H1 (cell line): ENCODE results near the gene TSC2. TPM values are rescaled to one million over a fixed set of nuclear protein-coding genes. Genes with fewer than 3 reads are reported as not detected.
"Not testable (repeated sequence)": the region's sequence is repeated elsewhere in the genome, so short reads cannot be mapped to it uniquely, and the experiment has no call there.

Source experiments
- CTCF ChIA-PET: fragments of 300-600 bp; sonication (Branson Sonifier 250); formaldehyde crosslinking; loops from one replicate; lab custom pipeline; 2021; ENCODE audit not compliant: partially characterized antibody; lab: Charles Lee
- POLR2A ChIA-PET: fragments of 300-600 bp; sonication (Branson Sonifier 250); formaldehyde crosslinking; loops from one replicate; lab custom pipeline; 2021; ENCODE audit warnings: inconsistent platforms; ENCODE audit not compliant: partially characterized antibody; lab: Charles Lee
- DNase-seq, 2 experiments: peaks; one replicate each; pipeline versions ENCODE4 v3.0.0 to v3.0.0-alpha.2; 2010 to 2022; ENCODE audit warnings: low spot score in 2 of 2, low read depth in 1 of 2, mixed read lengths in 1 of 2
- FAIRE-seq: peaks from 2 replicates; lab custom pipeline; 2011; peaks lifted over from hg19 to GRCh38; lab: Jason Lieb, UNC
- H2AFZ ChIP-seq: 2 replicates; pipeline ENCODE4 v1.8.1; 2012; ENCODE audit warnings: low read length, inconsistent platforms
- H2AK5ac ChIP-seq: 2 replicates; pipeline ENCODE4 v1.6.1; 2013; ENCODE audit warnings: low read depth, low read length
- H2BK120ac ChIP-seq: replicated peaks from 2 replicates; pipeline ENCODE3; 2013; ENCODE audit warnings: low read depth, low read length, inconsistent platforms
- H2BK12ac ChIP-seq: 2 replicates; pipeline ENCODE4 v1.6.1; 2013; ENCODE audit warnings: low read depth, low read length
- H2BK15ac ChIP-seq: 2 replicates; pipeline ENCODE4 v1.6.1; 2013; ENCODE audit warnings: low read length
- H2BK20ac ChIP-seq: 2 replicates; pipeline ENCODE4 v1.6.1; 2013; ENCODE audit warnings: low read length
- H2BK5ac ChIP-seq: 2 replicates; pipeline ENCODE4 v1.6.1; 2013; ENCODE audit warnings: low read depth, low read length
- H3K14ac ChIP-seq: 2 replicates; pipeline ENCODE4 v1.6.1; 2013; ENCODE audit warnings: inconsistent platforms; ENCODE audit not compliant: insufficient read length
- H3K18ac ChIP-seq: 2 replicates; pipeline ENCODE4 v1.6.1; 2013; ENCODE audit warnings: low read length; ENCODE audit errors: extremely low read depth
- H3K23ac ChIP-seq: 2 replicates; pipeline ENCODE4 v1.6.1; 2013; ENCODE audit warnings: inconsistent platforms; ENCODE audit not compliant: insufficient read length
- H3K23me2 ChIP-seq: 2 replicates; pipeline ENCODE4 v1.6.1; 2013; ENCODE audit warnings: low read depth, low read length
- H3K27ac ChIP-seq: 2 replicates; pipeline ENCODE4 v1.6.1; 2011; ENCODE audit warnings: low read depth, low read length, inconsistent platforms
- H3K27me3 ChIP-seq, 4 experiments: replicated peaks in 1 of 4; 1 replicate in 1 of 4; 2 replicates in 3 of 4; pipeline versions ENCODE4 v1.6.1 to v1.8.1; 2011 to 2013; ENCODE audit warnings: low read length in 3 of 4, mild to moderate bottlenecking in 3 of 4, inconsistent platforms in 2 of 4, mixed read lengths in 2 of 4, moderate library complexity in 1 of 4; ENCODE audit not compliant: control insufficient read depth in 3 of 4, insufficient read depth in 3 of 4; ENCODE audit errors: extremely low read depth in 1 of 4
- H3K36me3 ChIP-seq, 4 experiments: 2 replicates each; pipeline versions ENCODE4 v1.6.1 to v1.8.1; 2011 to 2013; ENCODE audit warnings: mild to moderate bottlenecking in 4 of 4, low read length in 3 of 4, moderate library complexity in 2 of 4, control low read depth in 1 of 4, inconsistent platforms in 1 of 4; ENCODE audit not compliant: insufficient read depth in 4 of 4, control insufficient read depth in 2 of 4
- H3K4ac ChIP-seq: replicated peaks from 2 replicates; pipeline ENCODE3; 2013; ENCODE audit warnings: low read length, low read depth, mixed read lengths, inconsistent platforms; ENCODE audit not compliant: insufficient read length
- H3K4me1 ChIP-seq, 4 experiments: replicated peaks in 1 of 4; 1 replicate in 1 of 4; 2 replicates in 3 of 4; pipeline versions ENCODE4 v1.6.1 to v1.8.1; 2011 to 2013; ENCODE audit warnings: low read length in 3 of 4, inconsistent platforms in 2 of 4, mixed read lengths in 1 of 4; ENCODE audit not compliant: insufficient read depth in 4 of 4, control insufficient read depth in 3 of 4
- H3K4me2 ChIP-seq, 2 experiments: 2 replicates each; pipeline versions ENCODE4 v1.6.1 to v1.8.1; 2011 to 2013; ENCODE audit warnings: low read depth in 2 of 2, low read length in 2 of 2, control low read depth in 1 of 2, inconsistent platforms in 1 of 2, mild to moderate bottlenecking in 1 of 2; ENCODE audit not compliant: insufficient read depth in 1 of 2
- H3K4me3 ChIP-seq, 4 experiments: fragments of 200-600, 300-600 bp in 1 of 4; sonication (generic), shearing (Covaris generic), sonication (Bioruptor Twin) in 1 of 4; 2 replicates each; pipeline versions ENCODE4 v1.5.1 to v1.8.1; 2011 to 2016; ENCODE audit warnings: low read length in 4 of 4, low read depth in 3 of 4, control low read depth in 2 of 4, inconsistent platforms in 2 of 4, mild to moderate bottlenecking in 2 of 4, mixed read lengths in 1 of 4, moderate library complexity in 1 of 4; ENCODE audit not compliant: insufficient read depth in 2 of 4; ENCODE audit errors: extremely low read depth in 1 of 4
- H3K56ac ChIP-seq: replicated peaks from 2 replicates; pipeline ENCODE3; 2013; ENCODE audit warnings: low read depth, mild to moderate bottlenecking, mixed read lengths, low read length, inconsistent platforms; ENCODE audit not compliant: insufficient read length
- H3K79me1 ChIP-seq: 2 replicates; pipeline ENCODE4 v1.6.1; 2013; ENCODE audit warnings: low read depth, low read length, control low read depth
- H3K79me2 ChIP-seq, 2 experiments: 2 replicates each; pipeline versions ENCODE4 v1.6.1 to v1.8.1; 2012 to 2013; ENCODE audit warnings: low read length in 2 of 2, mild to moderate bottlenecking in 2 of 2, inconsistent platforms in 1 of 2; ENCODE audit not compliant: insufficient read depth in 2 of 2, control insufficient read depth in 1 of 2
- H3K9ac ChIP-seq, 4 experiments: replicated peaks in 1 of 4; 1 replicate in 1 of 4; 2 replicates in 3 of 4; pipeline versions ENCODE4 v1.6.1 to v1.8.1; 2011 to 2013; ENCODE audit warnings: low read depth in 3 of 4, low read length in 3 of 4, control low read depth in 2 of 4, mild to moderate bottlenecking in 2 of 4, moderate library complexity in 2 of 4, inconsistent platforms in 1 of 4; ENCODE audit errors: extremely low read depth in 1 of 4
- H3K9me3 ChIP-seq, 2 experiments: 2 replicates each; pipeline versions ENCODE4 v1.6.1 to v1.8.1; 2012 to 2013; ENCODE audit warnings: mild to moderate bottlenecking in 2 of 2, moderate library complexity in 2 of 2, control low read depth in 1 of 2, inconsistent platforms in 1 of 2, low read depth in 1 of 2, low read length in 1 of 2, mixed read lengths in 1 of 2; ENCODE audit not compliant: insufficient read depth in 2 of 2
- H4K20me1 ChIP-seq, 2 experiments: replicated peaks in 1 of 2; 2 replicates each; pipeline versions ENCODE3 to v1.8.1; 2011 to 2013; ENCODE audit warnings: inconsistent platforms in 2 of 2, low read length in 2 of 2, mild to moderate bottlenecking in 1 of 2; ENCODE audit not compliant: insufficient read depth in 2 of 2, control insufficient read depth in 1 of 2
- H4K5ac ChIP-seq: 2 replicates; pipeline ENCODE4 v1.6.1; 2013; ENCODE audit warnings: low read length, low read depth, mixed read lengths, inconsistent platforms; ENCODE audit not compliant: insufficient read length
- H4K8ac ChIP-seq: 2 replicates; pipeline ENCODE4 v1.8.0; 2013; ENCODE audit warnings: mild to moderate bottlenecking, moderate library complexity, low read length, inconsistent platforms; ENCODE audit not compliant: insufficient read depth; ENCODE audit errors: extremely low read depth
- H4K91ac ChIP-seq: replicated peaks from 2 replicates; pipeline ENCODE3; 2013; ENCODE audit warnings: low read length, mixed read lengths, inconsistent platforms; ENCODE audit not compliant: insufficient read length
- WGBS, 2 experiments: shearing (Covaris generic) in 1 of 2; methylation state at CpG; one replicate each; pipeline versions ENCODE4 v1.1.6 to v1.1.7; 2013 to 2015; ENCODE audit warnings: low lambda C conversion rate in 2 of 2, mixed read lengths in 2 of 2, inconsistent platforms in 1 of 2, low coverage in 1 of 2, missing lambda C conversion rate in 1 of 2; ENCODE audit not compliant: insufficient replicate concordance in 2 of 2, insufficient coverage in 1 of 2, insufficient read length in 1 of 2; ENCODE audit errors: extremely low coverage in 1 of 2, missing lambda C conversion rate in 1 of 2; 5-methylcytosine and 5-hydroxymethylcytosine counted together
- polyA plus RNA-seq, 7 experiments: library from polyadenylated mRNA; depleted of rRNA in 3 of 7; stranded (reverse) in 5 of 7; unstranded in 2 of 7; fragments of >200 nt in 5 of 7; fragments of 200-250 nt in 2 of 7; gene quantifications; 1 replicate in 5 of 7; 2 replicates in 1 of 7; 4 replicates in 1 of 7; pipeline versions ENCODE4 v1.2.1 to v1.2.3, GENCODE V29; 2011 to 2013; ENCODE audit warnings: missing spikeins in 2 of 7, mixed read lengths in 2 of 7
- total RNA-seq: library from RNA; stranded (reverse); fragmentation: NEBNext Ultra II Directional; extraction: Animal tissue kit (Norgen Biotek cat#: 25700); gene quantifications from 2 replicates; pipeline ENCODE4 v1.2.1, GENCODE V29; 2021

TSC2 gene
- total and polyA plus RNA-seq, 2 of the 8 experiments (the other 6 are each of a cell fraction or from before 2014, with no cell fraction given): 65.9 to 96.6 TPM

GRCh38 chr16:2097689-2098088 lies 49.9 kb downstream of the TSC2 start:
- H3K4ac ChIP-seq, H3K79me2 ChIP-seq, H3K14ac ChIP-seq, H4K91ac ChIP-seq, H2BK15ac ChIP-seq, H4K8ac ChIP-seq, H2AK5ac ChIP-seq, H3K79me1 ChIP-seq, H3K9me3 ChIP-seq, H2BK120ac ChIP-seq, H3K23ac ChIP-seq, H3K27me3 ChIP-seq, H3K27ac ChIP-seq, H2BK5ac ChIP-seq, H3K9ac ChIP-seq, H4K5ac ChIP-seq, H3K23me2 ChIP-seq, H2BK20ac ChIP-seq, H3K4me3 ChIP-seq, H2AFZ ChIP-seq, H3K4me1 ChIP-seq, H3K4me2 ChIP-seq, FAIRE-seq, DNase-seq, H3K56ac ChIP-seq, H2BK12ac ChIP-seq, H3K18ac ChIP-seq, POLR2A ChIA-PET: not testable (repeated sequence)
- Histone ChIP-seq H3K36me3 (peaks cover 0 to 16% (median 2%) of the 10 kb centered on the region in 4 experiments; a peak in 4 of 8 replicates), H4K20me1 (peaks cover 2 to 14% of the 10 kb centered on the region in 2 experiments)
- 90% methylated on average over 13 of the region's 14 CpGs; no CpG with 5 or more reads in 1 of the 2 experiments for WGBS, 2 experiments
- CTCF ChIA-PET: interaction anchor here (0.6 kb wide), 1 partner anchor 18 kb away, joined by 4 read pairs; no protein-coding TSS in a partner anchor

- H2AK5ac ChIP-seq, H2BK15ac ChIP-seq, H4K91ac ChIP-seq, H3K23me2 ChIP-seq, H3K4me2 ChIP-seq, H4K20me1 ChIP-seq, H3K79me1 ChIP-seq, H3K14ac ChIP-seq, H3K4me3 ChIP-seq, H2AFZ ChIP-seq, H3K9ac ChIP-seq, H3K23ac ChIP-seq, H2BK20ac ChIP-seq, H4K8ac ChIP-seq, H3K56ac ChIP-seq, H2BK12ac ChIP-seq, DNase-seq, H3K27ac ChIP-seq, H2BK5ac ChIP-seq, CTCF ChIA-PET, H4K5ac ChIP-seq, H2BK120ac ChIP-seq, H3K4me1 ChIP-seq, H3K79me2 ChIP-seq, H3K27me3 ChIP-seq, H3K4ac ChIP-seq, H3K9me3 ChIP-seq, FAIRE-seq, H3K18ac ChIP-seq: not testable (repeated sequence)
- POLR2A ChIA-PET: interaction anchor here (0.8 kb wide), 1 partner anchor 10 kb away, joined by 4 read pairs; no protein-coding TSS in a partner anchor
- WGBS, 2 experiments: 92% methylated on average over 12 of the region's 16 CpGs; no CpG with 5 or more reads in 1 of the 2 experiments
- H3K36me3 ChIP-seq: peaks cover 0 to 22% (median 2%) of the 10 kb centered on the region in 4 experiments; a peak in 4 of 8 replicates
Measured at GRCh38 chr16:2101581-2101980, 53.8 kb downstream of the TSC2 start.
